ENCODE measurements around the gene HBS1L. TPM values are rescaled to one million over a fixed set of nuclear protein-coding genes. Genes with fewer than 3 reads are reported as not detected.

Gene HBS1L
- total and polyA plus RNA-seq, 10 of the 15 experiments (the other 5 are each of a cell fraction or from before 2014, with no cell fraction given), result 58.7 to 142 (median 78.8) TPM

- peak; percentile 38 for TF ChIP-seq PBX3 (IDR thresholded peaks at IDR 0.05; ENCODE audit: insufficient replicate concordance, low read depth, low read length)
- TF ChIP-seq ZBTB4 (CRISPR knock-in tag; IDR thresholded peaks at IDR 0.05), result no peak
- TF ChIP-seq E2F8 (IDR thresholded peaks at IDR 0.05; ENCODE audit: low read depth, partially characterized antibody), result no peak
- peak; percentile 95 to 97; a peak in 3 of 4 replicates for TF ChIP-seq CEBPB (IDR thresholded peaks at IDR 0.05; ENCODE audit: borderline replicate concordance in 1 of 2, low read depth in 2 of 2, low read length in 2 of 2)
- TF ChIP-seq ZZZ3 (IDR thresholded peaks at IDR 0.05; ENCODE audit: control insufficient read depth, insufficient read length, low read depth), result no peak
- TF ChIP-seq NFXL1 (IDR thresholded peaks at IDR 0.05; ENCODE audit: borderline replicate concordance), result no peak
- TF ChIP-seq CEBPZ (IDR thresholded peaks at IDR 0.05; ENCODE audit: low read depth, low read length), result no peak
- no peak for TF ChIP-seq ZNF207 (IDR thresholded peaks at IDR 0.05; ENCODE audit: borderline replicate concordance)
- TF ChIP-seq TCF12 (IDR thresholded peaks at IDR 0.05; ENCODE audit: low read depth, low read length), result no peak
- no peak for TF ChIP-seq ZBTB11 (CRISPR knock-in tag; IDR thresholded peaks at IDR 0.05)
- TF ChIP-seq KAT2A (conservative IDR thresholded peaks at IDR 0.05; ENCODE audit: control insufficient read depth, low read depth, low read length), result no peak
Measured at GRCh38 chr6:135088818-135089809, 34.5 kb upstream of the HBS1L start (continued).

Measured in GM12878 (cell line).